HFF-Myc (cell line): ENCODE results near the gene WWOX.

Experiments used
- DNase-seq: peaks from one replicate; pipeline ENCODE4 v3.0.0-alpha.2; 2011; ENCODE audit warnings: low read depth; ENCODE audit errors: extremely low read depth
- H3K4me3 ChIP-seq: replicated peaks from 2 replicates; pipeline ENCODE4 v1.5.1; 2011; ENCODE audit warnings: low read depth, mild to moderate bottlenecking, control low read depth, low read length
- CTCF ChIP-seq: IDR thresholded peaks from 2 replicates; pipeline ENCODE4 v1.5.1; 2012; ENCODE audit warnings: mild to moderate bottlenecking, low read depth, low read length, control low read depth; ENCODE audit errors: missing control alignments

WWOX gene

GRCh38 chr16:78292086-78292843 lies 192.8 kb downstream of the WWOX start:
- TF ChIP-seq CTCF, result no peak
- no peak overlapping the region for H3K4me3 ChIP-seq
- DNase-seq, result no peak

GRCh38 chr16:78292844-78293380 lies 193.5 kb downstream of the WWOX start:
- TF ChIP-seq CTCF, result no peak
- DNase-seq, result no peak
- no peak overlapping the region for H3K4me3 ChIP-seq

GRCh38 chr16:78294538-78295225 lies 195.2 kb downstream of the WWOX start:
- TF ChIP-seq CTCF, result no peak
- no peak for DNase-seq

GRCh38 chr16:78297066-78297666 lies 197.7 kb downstream of the WWOX start:
- no peak for DNase-seq
- H3K4me3 ChIP-seq, result no peak overlapping the region
- TF ChIP-seq CTCF, result no peak

More at GRCh38 chr16:78294538-78295225, 195.2 kb downstream of the WWOX start:
- no peak overlapping the region for H3K4me3 ChIP-seq

- no peak for TF ChIP-seq CTCF
- no peak overlapping the region for H3K4me3 ChIP-seq
- no peak for DNase-seq
Observed at GRCh38 chr16:78298986-78299385, 199.5 kb downstream of the WWOX start.

GRCh38 chr16:78300469-78300868 lies 201.0 kb downstream of the WWOX start:
- no peak for TF ChIP-seq CTCF
- no peak for DNase-seq
- no peak overlapping the region for H3K4me3 ChIP-seq
